PC-9 (cell line): ENCODE data around the gene FGD2. TPM values are rescaled to one million over a fixed set of nuclear protein-coding genes. Genes with fewer than 3 reads are reported as not detected.
A peak's percentile ranks its signal among the peaks of the same experiment; 100 is the strongest.

Source experiments
- BruUV-seq: library from RNA; stranded (reverse); fragments of 400-500 nt; replicated peaks from 2 replicates; lab custom pipeline; 2021; lab: Mats Ljungman, UMichigan
- CTCF ChIA-PET: fragments of 300-600 bp; sonication (Branson Sonifier 250); formaldehyde crosslinking; loops from one replicate; lab custom pipeline; 2022; ENCODE audit warnings: antibody characterized with exemption; lab: Charles Lee
- POLR2A ChIA-PET: fragments of 300-600 bp; sonication (Branson Sonifier 250); formaldehyde crosslinking; loops from one replicate; lab custom pipeline; 2022; ENCODE audit warnings: antibody characterized with exemption; ENCODE audit not compliant: unreplicated experiment; lab: Charles Lee
- DNase-seq, 2 experiments: peaks; one replicate each; pipeline versions ENCODE4 v3.0.0 to v3.0.0-alpha.2; 2015 to 2022; ENCODE audit warnings: mixed read lengths in 1 of 2
- H2AFZ ChIP-seq: fragments of 200-600 bp; sonication (generic); 2 replicates; pipeline ENCODE4 v1.8.1; 2017; ENCODE audit warnings: antibody characterized with exemption
- H3F3A ChIP-seq: fragments of 200-600 bp; sonication (generic); 2 replicates; pipeline ENCODE4 v1.8.1; 2017; ENCODE audit warnings: antibody characterized with exemption, mild to moderate bottlenecking, low read depth; ENCODE audit not compliant: insufficient read depth
- H3K27ac ChIP-seq: fragments of 200-600 bp; sonication (generic); 2 replicates; pipeline ENCODE4 v1.6.1; 2016; ENCODE audit warnings: mixed run types
- H3K27me3 ChIP-seq: fragments of 200-600 bp; sonication (generic); 2 replicates; pipeline ENCODE4 v1.6.1; 2016; ENCODE audit warnings: low read depth, mixed run types; ENCODE audit not compliant: insufficient read depth
- H3K36me3 ChIP-seq: fragments of 200-600 bp; sonication (generic); 2 replicates; pipeline ENCODE4 v1.6.1; 2016; ENCODE audit warnings: low read depth, mixed run types
- H3K4me1 ChIP-seq: fragments of 200-600 bp; sonication (generic); replicated peaks from 2 replicates; pipeline ENCODE4 v1.6.1; 2016; ENCODE audit warnings: mixed run types; ENCODE audit not compliant: insufficient read depth
- H3K4me2 ChIP-seq: fragments of 200-600 bp; sonication (generic); 2 replicates; pipeline ENCODE4 v1.6.1; 2017; ENCODE audit warnings: mixed run types
- H3K4me3 ChIP-seq: fragments of 200-600 bp; sonication (generic); 2 replicates; pipeline ENCODE4 v1.6.1; 2016; ENCODE audit warnings: mixed run types
- H3K79me2 ChIP-seq: fragments of 200-600 bp; sonication (generic); 2 replicates; pipeline ENCODE4 v1.6.1; 2017; ENCODE audit warnings: low read depth, mixed run types
- H3K9me2 ChIP-seq: fragments of 200-600 bp; sonication (generic); 2 replicates; pipeline ENCODE4 v1.8.1; 2017; ENCODE audit warnings: mild to moderate bottlenecking; ENCODE audit not compliant: insufficient read depth
- H3K9me3 ChIP-seq: fragments of 200-600 bp; sonication (generic); 2 replicates; pipeline ENCODE4 v1.8.1; 2016; ENCODE audit warnings: low read depth; ENCODE audit not compliant: insufficient read depth
- H4K20me1 ChIP-seq: fragments of 200-600 bp; sonication (generic); 2 replicates; pipeline ENCODE4 v1.8.1; 2017; ENCODE audit not compliant: insufficient read depth
- CTCF ChIP-seq: fragments of 200-600 bp; sonication (generic); conservative IDR thresholded peaks from 2 replicates; pipeline ENCODE4 v1.6.1; 2017; ENCODE audit warnings: mixed run types, antibody characterized with exemption, mild to moderate bottlenecking, moderate library complexity
- EZH2 ChIP-seq: fragments of 200-600 bp; sonication (generic); IDR thresholded peaks from 2 replicates; pipeline ENCODE4 v1.8.0; 2017; ENCODE audit warnings: antibody characterized with exemption, low read depth
- intact Hi-C: fragments of 100-400 bp; cut with micrococcal nuclease; formaldehyde crosslinking; loops from one replicate; pipeline ENCODE4 v1.10.0; 2022; ENCODE audit not compliant: unreplicated experiment
- total RNA-seq: library from RNA; stranded (reverse); gene quantifications from 2 replicates; pipeline ENCODE4 v1.2.3, GENCODE V29; 2021

Gene FGD2
- total RNA-seq, 1 experiment from 2014 or later = 0.50 TPM

- no peaks in the 10 kb centered on the region for H3K79me2 ChIP-seq
- intact Hi-C loops = no loop called here
- POLR2A ChIA-PET = no interaction called here
- peaks cover 4% of the 10 kb centered on the region for H3K36me3 ChIP-seq
- no peak overlapping the region for H3K4me2 ChIP-seq
- H3K4me3 ChIP-seq = no peak overlapping the region
- H3K9me3 ChIP-seq = no peaks in the 10 kb centered on the region
- TF ChIP-seq CTCF (no peak), EZH2 (no peak)
- H3K27me3 ChIP-seq = no peaks in the 10 kb centered on the region
- DNase-seq = no peak
- H2AFZ ChIP-seq = no peak overlapping the region
- peaks cover 18% of the 10 kb centered on the region; the same call in 1 of the 2 replicates for H3F3A ChIP-seq
- CTCF ChIA-PET = no interaction called here
- H3K9me2 ChIP-seq = no peaks in the 10 kb centered on the region
- H3K4me1 ChIP-seq = no peaks in the 10 kb centered on the region
- TSS peak; percentile 62 for BruUV-seq
- no peaks in the 10 kb centered on the region for H4K20me1 ChIP-seq
- H3K27ac ChIP-seq = no peak overlapping the region
Measured at GRCh38 chr6:36968266-36968977, 37.0 kb upstream of the FGD2 start.

- Histone ChIP-seq H4K20me1 (no peaks in the 10 kb centered on the region), H3K9me2 (no peaks in the 10 kb centered on the region), H3K27me3 (no peaks in the 10 kb centered on the region), H2AFZ (no peak overlapping the region), H3K36me3 (peaks cover 10% of the 10 kb centered on the region), H3F3A (peaks cover 18% of the 10 kb centered on the region; the same call in 1 of the 2 replicates), H3K4me2 (no peak overlapping the region), H3K9me3 (no peaks in the 10 kb centered on the region), H3K4me1 (no peaks in the 10 kb centered on the region), H3K4me3 (no peak overlapping the region), H3K27ac (no peak overlapping the region), H3K79me2 (no peaks in the 10 kb centered on the region)
- intact Hi-C loops = no loop called here
- TF ChIP-seq EZH2 = no peak
- no peak for TF ChIP-seq CTCF
- ChIA-PET POLR2A (no interaction called here), CTCF (no interaction called here)
- DNase-seq = no peak
- BruUV-seq = no TSS peak
Measured at GRCh38 chr6:36969240-36969691, 36.2 kb upstream of the FGD2 start.

GRCh38 chr6:36969988-36970891 is 35.2 kb upstream of the FGD2 start:
- intact Hi-C loops = no loop called here
- H3K36me3 ChIP-seq = peaks cover 20% of the 10 kb centered on the region
- BruUV-seq = no TSS peak
- no peaks in the 10 kb centered on the region; the same call in 1 of the 2 replicates for H4K20me1 ChIP-seq
- ChIA-PET POLR2A (no interaction called here), CTCF (no interaction called here)
- H3F3A ChIP-seq = peaks cover 18% of the 10 kb centered on the region; the same call in 1 of the 2 replicates
- no peak overlapping the region for H2AFZ ChIP-seq
- DNase-seq = no peak
- no peak for TF ChIP-seq CTCF
- TF ChIP-seq EZH2 = no peak
- H3K4me3 ChIP-seq = no peak overlapping the region
- H3K27ac ChIP-seq = no peak overlapping the region
- H3K9me2 ChIP-seq = no peaks in the 10 kb centered on the region
- H3K4me2 ChIP-seq = no peak overlapping the region
- H3K79me2 ChIP-seq = no peaks in the 10 kb centered on the region
- no peaks in the 10 kb centered on the region for H3K9me3 ChIP-seq
- no peaks in the 10 kb centered on the region for H3K4me1 ChIP-seq
- H3K27me3 ChIP-seq = no peaks in the 10 kb centered on the region
